GM12872 (cell line): ENCODE results near the gene CDK14.

Source experiments
- CTCF ChIP-seq: IDR thresholded peaks from 3 replicates; pipeline ENCODE4 v1.5.1; 2011; ENCODE audit warnings: low read depth, mild to moderate bottlenecking, low read length, moderate library complexity; ENCODE audit not compliant: insufficient read depth

CDK14 gene

DNA sequence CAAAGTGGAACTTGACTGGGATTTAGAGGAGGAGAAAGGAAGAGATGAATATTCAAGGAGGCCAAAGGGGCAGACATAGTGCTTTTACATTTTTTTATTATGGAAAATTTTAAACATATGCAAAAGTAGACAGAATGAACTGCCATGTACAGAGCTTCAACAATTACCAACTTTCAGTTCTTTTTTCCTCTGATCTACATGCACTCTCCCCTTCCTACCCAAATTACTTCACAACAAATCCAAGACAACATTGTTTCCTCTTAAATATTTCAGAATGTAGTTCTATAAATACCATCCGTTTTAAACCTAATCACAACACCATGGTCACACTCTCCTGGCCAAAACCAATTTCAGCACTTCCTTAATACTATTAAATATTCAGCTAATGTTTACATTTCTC, 584.6 kb downstream of the CDK14 start:
- TF ChIP-seq CTCF: no peak

DNA sequence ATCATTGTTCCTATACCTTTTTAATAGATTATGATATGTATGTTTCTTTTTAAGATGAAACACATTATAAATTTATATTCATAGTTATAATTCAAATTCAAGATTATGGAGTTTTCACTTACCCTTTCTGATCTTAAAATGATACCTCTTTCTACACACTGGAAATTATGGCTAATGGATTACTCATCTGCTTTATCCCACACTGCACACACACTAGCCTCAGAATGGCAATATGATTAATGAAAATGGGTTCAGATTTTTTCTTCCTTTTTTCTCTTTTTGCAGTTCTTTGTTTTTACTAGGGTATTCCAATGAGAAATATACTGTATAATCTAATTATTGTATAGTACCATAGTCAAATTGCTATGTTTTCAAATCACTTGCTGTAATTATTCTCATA, 585.8 kb downstream of the CDK14 start:
- no peak for TF ChIP-seq CTCF

DNA sequence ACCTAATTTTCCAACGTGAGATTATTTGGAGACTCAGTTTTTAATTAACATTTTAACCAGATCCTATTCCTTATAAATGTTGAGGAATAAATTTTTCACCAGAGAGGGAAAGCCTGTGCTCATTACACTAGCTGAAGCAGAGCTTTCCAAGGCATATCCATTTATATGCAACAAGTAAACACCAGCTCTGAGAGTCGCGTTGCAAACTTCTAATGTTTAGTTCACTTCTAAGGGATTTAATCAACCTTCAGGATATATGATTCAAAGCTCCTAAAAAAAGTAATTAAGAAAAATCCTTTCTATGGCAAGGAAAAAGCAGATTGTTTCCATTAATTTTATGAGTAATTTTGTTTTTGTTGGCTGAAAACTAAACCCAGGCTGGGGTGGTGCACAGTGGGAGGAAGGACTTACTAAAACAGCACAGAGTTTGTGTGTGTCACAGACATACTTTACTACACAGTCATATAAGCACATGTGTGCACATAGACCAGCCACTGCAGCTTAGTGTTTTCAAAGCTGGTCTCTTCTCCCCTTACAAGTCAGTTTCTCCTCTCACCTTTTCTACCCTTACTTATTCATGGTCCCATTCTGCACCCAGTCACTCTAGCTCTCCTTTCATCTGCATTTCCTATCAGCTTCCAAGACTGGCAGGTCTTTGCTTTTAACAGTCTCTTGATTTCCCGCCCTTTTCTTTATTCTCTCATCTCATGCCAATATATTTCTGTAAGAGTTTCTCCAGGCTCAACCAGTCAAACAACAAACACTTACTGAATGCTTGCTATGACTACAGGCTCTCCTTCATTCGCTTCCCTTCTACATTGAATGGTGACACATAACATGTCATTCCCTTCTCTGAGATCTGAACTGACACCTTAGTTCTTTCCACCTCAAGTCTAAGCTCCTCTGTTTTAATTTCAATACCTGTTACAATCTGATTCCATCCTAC, 587.0 kb downstream of the CDK14 start:
- TF ChIP-seq CTCF: no peak

DNA sequence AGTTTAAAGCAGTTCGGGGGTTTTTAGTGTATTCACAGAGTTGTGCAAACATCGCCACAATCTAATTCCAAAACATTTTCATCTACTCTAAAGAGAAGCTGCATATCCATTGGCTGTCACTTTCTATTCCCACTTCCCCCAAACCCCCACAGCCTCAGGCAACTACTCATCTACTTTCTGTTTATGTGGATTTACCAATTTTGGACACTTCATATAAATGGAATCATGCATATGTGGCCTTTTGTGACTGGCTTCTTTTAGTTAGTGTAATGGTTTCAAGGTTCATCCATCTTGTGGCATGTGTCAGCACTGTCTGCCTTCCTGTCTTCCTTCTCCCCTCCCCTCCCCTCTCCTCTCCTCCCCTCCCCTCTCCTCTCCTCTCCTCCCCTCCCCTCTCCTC, 589.6 kb downstream of the CDK14 start:
- no peak for TF ChIP-seq CTCF

DNA sequence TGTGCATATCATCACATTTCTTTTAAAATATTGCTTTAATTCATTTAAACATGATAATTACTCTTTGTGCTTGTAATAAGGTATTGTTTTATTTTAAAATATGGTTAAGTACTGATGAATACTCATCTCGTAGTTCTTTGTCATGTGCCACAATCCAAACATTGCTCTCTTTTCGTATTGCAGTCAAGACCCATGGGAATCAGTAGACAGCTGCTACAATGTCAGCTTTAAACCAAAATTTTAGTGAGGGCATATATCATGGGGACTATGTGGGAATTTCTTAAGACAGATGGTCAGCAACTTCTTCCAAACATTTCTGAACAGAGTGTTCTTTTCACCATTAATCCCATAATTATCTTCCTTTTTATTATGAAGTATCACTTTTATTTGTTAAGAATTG, 590.9 kb downstream of the CDK14 start:
- no peak for TF ChIP-seq CTCF

DNA sequence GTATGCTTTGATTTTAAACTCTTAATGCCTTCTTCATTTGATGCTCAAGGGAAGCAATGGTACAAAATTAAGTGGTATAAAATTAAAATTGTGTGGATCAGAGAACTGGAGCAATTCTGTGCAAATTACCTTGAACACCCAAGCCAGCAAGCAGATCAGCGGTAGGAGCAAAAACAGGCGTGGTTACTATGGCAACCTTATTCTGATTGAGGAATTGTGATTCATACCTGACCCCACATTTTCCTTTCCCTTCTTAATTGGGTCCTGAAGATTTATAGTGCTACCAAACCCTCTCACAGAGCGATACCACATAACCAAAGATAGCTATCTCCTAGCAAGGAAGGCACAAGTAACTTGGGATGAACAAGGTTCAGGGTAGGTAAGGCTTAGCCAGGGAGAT, 595.6 kb downstream of the CDK14 start:
- TF ChIP-seq CTCF: no peak

GRCh38 chr7:91193141-91193540, 597.0 kb downstream of the CDK14 start:
- TF ChIP-seq CTCF: no peak
